Measurements from ENCODE around the gene PPP2R3B.

The PPP2R3B gene

GRCh38 chrX:397575-397974 lies 10.9 kb upstream of the PPP2R3B start:
- Histone ChIP-seq H3K79me2 (ENCODE audit: insufficient read depth, low read length) (no peaks in the 10 kb centered on the region), H2AFZ (ENCODE audit: low read depth, low read length) (no peak overlapping the region), H3K9me3 (ENCODE audit: insufficient read depth, low read length, severe bottlenecking) (no peaks in the 10 kb centered on the region), H3K27ac (ENCODE audit: low read length) (no peak overlapping the region), H3K4me2 (ENCODE audit: insufficient read depth, low read length) (no peak overlapping the region), H3K9ac (ENCODE audit: low read depth, low read length) (no peak overlapping the region), H3K27me3 (ENCODE audit: insufficient read depth, low read length, poor library complexity) (no peaks in the 10 kb centered on the region), H3K4me3 (ENCODE audit: low read depth in 1 of 2, low read length in 2 of 2) (no peak overlapping the region), H4K20me1 (ENCODE audit: insufficient read depth, low read length) (no peaks in the 10 kb centered on the region), H3K4me1 (ENCODE audit: insufficient read depth, low read length) (no peaks in the 10 kb centered on the region), H3K36me3 (ENCODE audit: insufficient read depth, low read length) (no peaks in the 10 kb centered on the region)
- no peak for DNase-seq
- ATAC-seq (ENCODE audit: insufficient read depth, low read depth), result no peak
- no peak for TF ChIP-seq EZH2 (IDR thresholded peaks at IDR 0.05; ENCODE audit: borderline replicate concordance, low read depth, low read length, severe bottlenecking)
- TF ChIP-seq, protein P1, sequence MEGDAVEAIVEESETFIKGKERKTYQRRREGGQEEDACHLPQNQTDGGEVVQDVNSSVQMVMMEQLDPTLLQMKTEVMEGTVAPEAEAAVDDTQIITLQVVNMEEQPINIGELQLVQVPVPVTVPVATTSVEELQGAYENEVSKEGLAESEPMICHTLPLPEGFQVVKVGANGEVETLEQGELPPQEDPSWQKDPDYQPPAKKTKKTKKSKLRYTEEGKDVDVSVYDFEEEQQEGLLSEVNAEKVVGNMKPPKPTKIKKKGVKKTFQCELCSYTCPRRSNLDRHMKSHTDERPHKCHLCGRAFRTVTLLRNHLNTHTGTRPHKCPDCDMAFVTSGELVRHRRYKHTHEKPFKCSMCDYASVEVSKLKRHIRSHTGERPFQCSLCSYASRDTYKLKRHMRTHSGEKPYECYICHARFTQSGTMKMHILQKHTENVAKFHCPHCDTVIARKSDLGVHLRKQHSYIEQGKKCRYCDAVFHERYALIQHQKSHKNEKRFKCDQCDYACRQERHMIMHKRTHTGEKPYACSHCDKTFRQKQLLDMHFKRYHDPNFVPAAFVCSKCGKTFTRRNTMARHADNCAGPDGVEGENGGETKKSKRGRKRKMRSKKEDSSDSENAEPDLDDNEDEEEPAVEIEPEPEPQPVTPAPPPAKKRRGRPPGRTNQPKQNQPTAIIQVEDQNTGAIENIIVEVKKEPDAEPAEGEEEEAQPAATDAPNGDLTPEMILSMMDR (IDR thresholded peaks at IDR 0.05; ENCODE audit: borderline replicate concordance, extremely low read depth, low read length, poor library complexity, severe bottlenecking), result no peak

DNA sequence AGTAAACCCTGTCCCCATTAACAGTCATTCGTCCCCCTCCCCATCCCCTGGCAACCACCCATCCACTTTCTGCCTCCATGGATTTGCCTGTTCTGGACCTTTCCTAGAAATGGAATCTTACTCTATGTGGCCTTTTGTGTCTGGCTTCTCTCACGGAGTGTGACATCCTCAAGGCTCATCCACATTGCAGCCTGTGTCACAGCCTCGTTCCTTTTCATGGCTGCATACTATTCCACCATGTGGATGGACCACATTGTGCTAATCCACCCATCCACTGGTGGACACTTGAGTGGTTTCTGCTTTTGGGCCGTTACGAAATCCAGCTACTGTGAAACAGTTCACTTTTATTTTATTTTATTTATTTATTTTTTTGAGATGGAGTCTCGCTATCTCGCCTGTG lies 8.1 kb upstream of the PPP2R3B start:
- no peaks in the 10 kb centered on the region for H3K4me1 ChIP-seq (ENCODE audit: insufficient read depth, low read length)
- H3K27ac ChIP-seq (ENCODE audit: low read length), result no peak overlapping the region
- ATAC-seq (ENCODE audit: insufficient read depth, low read depth) (no peak), DNase-seq (no peak)
- no peaks in the 10 kb centered on the region for H3K79me2 ChIP-seq (ENCODE audit: insufficient read depth, low read length)
- H3K9ac ChIP-seq (ENCODE audit: low read depth, low read length), result no peak overlapping the region
- no peaks in the 10 kb centered on the region for H3K36me3 ChIP-seq (ENCODE audit: insufficient read depth, low read length)
- H3K4me2 ChIP-seq (ENCODE audit: insufficient read depth, low read length), result no peak overlapping the region
- no peaks in the 10 kb centered on the region for H4K20me1 ChIP-seq (ENCODE audit: insufficient read depth, low read length)
- H2AFZ ChIP-seq (ENCODE audit: low read depth, low read length), result no peak overlapping the region
- no peaks in the 10 kb centered on the region for H3K27me3 ChIP-seq (ENCODE audit: insufficient read depth, low read length, poor library complexity)
- no peak for TF ChIP-seq EZH2 (IDR thresholded peaks at IDR 0.05; ENCODE audit: borderline replicate concordance, low read depth, low read length, severe bottlenecking)
- TF ChIP-seq, protein P1 (IDR thresholded peaks at IDR 0.05; ENCODE audit: borderline replicate concordance, extremely low read depth, low read length, poor library complexity, severe bottlenecking), result no peak
- no peak overlapping the region for H3K4me3 ChIP-seq (ENCODE audit: low read depth in 1 of 2, low read length in 2 of 2)
- no peaks in the 10 kb centered on the region for H3K9me3 ChIP-seq (ENCODE audit: insufficient read depth, low read length, severe bottlenecking)

- H3K27ac ChIP-seq (ENCODE audit: low read length), result no peak overlapping the region
- H2AFZ ChIP-seq (ENCODE audit: low read depth, low read length), result no peak overlapping the region
- H3K4me2 ChIP-seq (ENCODE audit: insufficient read depth, low read length), result no peak overlapping the region
- no peaks in the 10 kb centered on the region for H3K36me3 ChIP-seq (ENCODE audit: insufficient read depth, low read length)
- no peaks in the 10 kb centered on the region for H3K27me3 ChIP-seq (ENCODE audit: insufficient read depth, low read length, poor library complexity)
- H3K4me1 ChIP-seq (ENCODE audit: insufficient read depth, low read length), result peaks cover 5% of the 10 kb centered on the region
- DNase-seq, result no peak
- no peaks in the 10 kb centered on the region for H3K79me2 ChIP-seq (ENCODE audit: insufficient read depth, low read length)
- H3K4me3 ChIP-seq (ENCODE audit: low read depth in 1 of 2, low read length in 2 of 2), result no peak overlapping the region
- no peak for TF ChIP-seq EZH2 (IDR thresholded peaks at IDR 0.05; ENCODE audit: borderline replicate concordance, low read depth, low read length, severe bottlenecking)
- TF ChIP-seq, protein P1 (IDR thresholded peaks at IDR 0.05; ENCODE audit: borderline replicate concordance, extremely low read depth, low read length, poor library complexity, severe bottlenecking), result no peak
- H3K9ac ChIP-seq (ENCODE audit: low read depth, low read length), result no peak overlapping the region
- ATAC-seq (ENCODE audit: insufficient read depth, low read depth), result no peak
- H3K9me3 ChIP-seq (ENCODE audit: insufficient read depth, low read length, severe bottlenecking), result no peaks in the 10 kb centered on the region
- no peaks in the 10 kb centered on the region for H4K20me1 ChIP-seq (ENCODE audit: insufficient read depth, low read length)
These were observed 5.8 kb upstream of the PPP2R3B start for GRCh38 chrX:392575-392846.

Measured in DND-41 (cell line).